Right atrium auricular region (tissue), 2 donors: Measurements from ENCODE around the gene MACROH2A1. TPM values are rescaled to one million over a fixed set of nuclear protein-coding genes. Genes with fewer than 3 reads are reported as not detected.
A peak's percentile ranks its signal among the peaks of the same experiment; 100 is the strongest.

Experiments
- DNase-seq: peaks from one replicate; pipeline ENCODE4 v3.0.0-alpha.2; 2019; ENCODE audit warnings: low spot score
- H3K27ac ChIP-seq, 2 donors: fragments of 200-600 bp; sonication (generic); 1 replicate in 1 of 2; 2 replicates in 1 of 2; pipeline ENCODE4 v1.5.1; 2016 to 2019
- H3K27me3 ChIP-seq, 2 donors: fragments of 200-600 bp; sonication (generic); one replicate each; pipeline versions ENCODE4 v1.5.1 to v1.6.0; 2017 to 2019
- H3K36me3 ChIP-seq: fragments of 200-600 bp; sonication (generic); one replicate; pipeline ENCODE4 v1.5.1; 2016
- H3K4me1 ChIP-seq, 2 donors: fragments of 200-600 bp; sonication (generic); one replicate each; pipeline versions ENCODE4 v1.5.1 to v1.6.0; 2017 to 2019
- H3K4me3 ChIP-seq, 2 donors: fragments of 200-600 bp; sonication (generic); 1 replicate in 1 of 2; 2 replicates in 1 of 2; pipeline ENCODE4 v1.5.1; 2017 to 2019; ENCODE audit warnings: mild to moderate bottlenecking in 1 of 2, moderate library complexity in 1 of 2
- H3K9me3 ChIP-seq, 2 donors: fragments of 200-600 bp; sonication (generic); one replicate each; pipeline ENCODE4 v1.5.1; 2019
- CTCF ChIP-seq, 2 donors: fragments of 200-600 bp; sonication (generic); IDR thresholded peaks; one replicate each; pipeline ENCODE4 v1.5.1; 2019; ENCODE audit warnings: antibody characterized with exemption in 2 of 2
- total RNA-seq, 2 donors: library from RNA; depleted of rRNA; stranded (reverse); fragments of >200 nt; gene quantifications; one replicate each; pipeline ENCODE4 v1.1.0, GENCODE V29; 2016

MACROH2A1 gene
- total RNA-seq, 2 donors from 2014 or later: 149 to 179 TPM

DNA sequence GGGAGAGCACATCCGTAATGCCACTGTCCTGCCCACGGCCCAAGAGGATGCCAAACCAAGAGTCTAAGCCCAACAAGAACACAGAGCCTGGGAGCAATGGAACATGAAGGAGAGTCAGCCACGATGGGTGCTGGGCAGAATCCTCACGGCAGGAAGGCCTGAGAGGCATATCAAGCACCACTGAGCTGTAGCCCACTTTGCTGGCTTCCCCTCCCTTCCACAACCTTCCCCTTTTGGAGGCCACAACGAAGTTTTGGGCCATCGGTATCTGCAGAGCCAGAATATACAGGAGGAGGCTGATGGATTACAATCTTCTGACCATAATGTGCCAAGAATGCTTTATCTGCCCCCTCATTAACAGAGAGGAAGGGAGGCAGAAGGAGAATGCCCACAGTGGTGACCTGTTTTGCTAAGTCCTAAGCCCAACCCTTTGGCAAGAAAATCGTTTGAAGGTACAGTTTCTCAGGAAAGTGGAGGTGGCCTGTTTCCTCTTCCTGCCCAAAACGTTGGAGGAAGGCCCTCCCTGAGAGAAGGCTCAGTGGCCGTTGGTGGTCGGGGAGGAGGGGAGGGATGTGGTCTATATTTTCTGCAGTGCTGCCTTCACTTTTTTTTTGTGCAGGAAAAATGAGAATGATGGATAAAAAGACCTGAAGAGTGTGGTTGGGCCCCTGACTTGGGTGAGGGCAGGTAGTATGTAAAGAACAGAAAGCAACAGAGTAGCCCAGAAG lies 26.2 kb downstream of the MACROH2A1 start:
- TF ChIP-seq CTCF (IDR thresholded peaks at IDR 0.05): no peak
- no peak for DNase-seq
- Histone ChIP-seq H3K36me3 (peaks cover 32% of the 10 kb centered on the region), H3K4me3 (no peak overlapping the region), H3K4me1 (peaks cover 0 to 40% of the 10 kb centered on the region in 2 donors), H3K9me3 (no peaks in the 10 kb centered on the region), H3K27me3 (no peaks in the 10 kb centered on the region), H3K27ac (peak overlapping the region in 1 of 2 donors; percentile 71)

DNA sequence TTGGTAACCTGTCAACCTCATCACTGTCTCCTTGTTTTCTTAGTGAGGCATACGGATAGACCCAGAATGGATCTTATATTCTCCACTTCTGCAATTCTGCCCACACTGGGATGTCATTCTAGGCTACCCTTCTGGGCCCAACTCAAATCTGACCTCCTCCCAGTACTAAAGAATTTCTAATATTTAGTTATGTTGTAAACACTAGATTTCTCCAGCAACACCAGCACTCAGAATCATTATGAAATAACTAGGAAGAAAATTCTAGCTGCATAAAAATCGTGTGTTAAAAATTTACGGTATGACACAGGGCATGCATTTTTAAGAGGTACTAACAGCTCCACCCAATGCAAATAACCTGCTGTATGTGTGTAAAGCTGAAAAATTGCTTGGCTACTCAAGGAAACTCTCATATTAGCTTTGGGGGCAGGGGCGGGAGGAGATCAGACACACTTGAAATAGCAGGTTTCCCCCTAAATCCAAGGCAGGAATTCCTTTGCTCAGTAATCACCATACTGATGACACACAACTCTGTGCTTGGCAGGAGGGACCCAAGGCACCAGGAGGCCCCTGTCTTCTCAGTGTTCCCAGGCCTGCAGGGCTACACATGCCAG lies 27.3 kb downstream of the MACROH2A1 start:
- no peaks in the 10 kb centered on the region for H3K9me3 ChIP-seq
- H3K27me3 ChIP-seq: no peaks in the 10 kb centered on the region
- H3K27ac ChIP-seq: no peak overlapping the region
- no peak for TF ChIP-seq CTCF (IDR thresholded peaks at IDR 0.05)
- no peak overlapping the region for H3K4me3 ChIP-seq
- peaks cover 41% of the 10 kb centered on the region for H3K36me3 ChIP-seq
- no peak for DNase-seq
- H3K4me1 ChIP-seq: peaks cover 0 to 38% of the 10 kb centered on the region in 2 donors

GRCh38 chr5:135369952-135370351 lies 29.1 kb downstream of the MACROH2A1 start:
- H3K27me3 ChIP-seq: no peaks in the 10 kb centered on the region
- H3K27ac ChIP-seq: no peak overlapping the region
- no peak for TF ChIP-seq CTCF (IDR thresholded peaks at IDR 0.05)
- H3K36me3 ChIP-seq: peaks cover 49% of the 10 kb centered on the region
- H3K4me3 ChIP-seq: no peak overlapping the region
- no peaks in the 10 kb centered on the region for H3K9me3 ChIP-seq
- DNase-seq: no peak
- peaks cover 0 to 28% of the 10 kb centered on the region in 2 donors for H3K4me1 ChIP-seq

DNA sequence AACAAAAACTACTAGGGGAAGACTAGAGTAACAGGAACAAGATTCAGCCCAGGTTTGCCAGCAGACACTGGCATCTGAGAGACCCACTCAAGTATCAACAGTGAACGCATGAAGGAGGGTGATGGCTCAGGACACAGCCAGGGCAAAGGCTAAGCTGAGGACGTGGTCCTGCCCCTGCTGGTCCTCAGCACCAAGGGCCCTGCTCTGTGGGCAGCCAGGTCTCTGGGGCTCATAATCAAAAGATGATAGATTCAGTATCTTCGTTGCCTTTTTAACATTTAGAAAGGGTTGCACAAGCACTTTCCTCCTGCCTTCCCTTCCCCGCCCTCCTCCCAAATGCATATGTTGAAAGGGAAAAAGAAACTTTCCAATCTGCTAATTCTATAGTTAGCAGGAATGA lies 31.5 kb downstream of the MACROH2A1 start:
- Histone ChIP-seq H3K4me3 (no peak overlapping the region), H3K27ac (no peak overlapping the region), H3K27me3 (no peaks in the 10 kb centered on the region), H3K36me3 (peaks cover 49% of the 10 kb centered on the region), H3K9me3 (no peaks in the 10 kb centered on the region), H3K4me1 (peaks cover 0 to 7% of the 10 kb centered on the region in 2 donors)
- no peak for DNase-seq
- TF ChIP-seq CTCF (IDR thresholded peaks at IDR 0.05): no peak

GRCh38 chr5:135367076-135367475 lies 32.0 kb downstream of the MACROH2A1 start:
- Histone ChIP-seq H3K4me3 (no peak overlapping the region), H3K4me1 (peaks cover 0 to 2% of the 10 kb centered on the region in 2 donors), H3K27me3 (no peaks in the 10 kb centered on the region), H3K27ac (no peak overlapping the region), H3K9me3 (no peaks in the 10 kb centered on the region), H3K36me3 (peaks cover 49% of the 10 kb centered on the region)
- DNase-seq: no peak
- no peak for TF ChIP-seq CTCF (IDR thresholded peaks at IDR 0.05)
